Activated naive CD4-positive, alpha-beta T cell (primary cell): ENCODE measurements around the gene CHCHD4.
"Not testable (repeated sequence)": the region's sequence is repeated elsewhere in the genome, so short reads cannot be mapped to it uniquely, and the experiment has no call there.

Experiments
- DNase-seq, 4 experiments: peaks; one replicate each; lab custom pipeline; 2025; lab: John Stamatoyannopoulos, UW

CHCHD4 gene

GRCh38 chr3:14120111-14120920 lies 4.4 kb downstream of the CHCHD4 start:
- DNase-seq: no peak

- no peak for DNase-seq
Measured at GRCh38 chr3:14119651-14120050, 5.0 kb downstream of the CHCHD4 start.

GRCh38 chr3:14118400-14119381 lies 6.0 kb downstream of the CHCHD4 start:
- no peak for DNase-seq

- no peak for DNase-seq
Measured at GRCh38 chr3:14117468-14118399, 6.9 kb downstream of the CHCHD4 start.

GRCh38 chr3:14113965-14114635 lies 10.6 kb downstream of the CHCHD4 start:
- no peak for DNase-seq

- no peak for DNase-seq
Measured at GRCh38 chr3:14110699-14111098, 14.0 kb downstream of the CHCHD4 start.

GRCh38 chr3:14109821-14110220 lies 14.8 kb downstream of the CHCHD4 start:
- not testable (repeated sequence) for DNase-seq

GRCh38 chr3:14097616-14098391 lies 26.9 kb downstream of the CHCHD4 start:
- no peak for DNase-seq

- no peak for DNase-seq
Measured at GRCh38 chr3:14096742-14097141, 27.9 kb downstream of the CHCHD4 start.

- DNase-seq: no peak
Measured at GRCh38 chr3:14093831-14094230, 30.8 kb downstream of the CHCHD4 start.

- no peak for DNase-seq
Measured at GRCh38 chr3:14092464-14092863, 32.2 kb downstream of the CHCHD4 start.

GRCh38 chr3:14091959-14092358 lies 32.7 kb downstream of the CHCHD4 start:
- not testable (repeated sequence) for DNase-seq

GRCh38 chr3:14087461-14087860 lies 37.2 kb downstream of the CHCHD4 start:
- DNase-seq: not testable (repeated sequence)

- no peak for DNase-seq
Measured at GRCh38 chr3:14082108-14082657, 42.5 kb downstream of the CHCHD4 start.

- no peak for DNase-seq
Measured at GRCh38 chr3:14077310-14077709, 47.4 kb downstream of the CHCHD4 start.

GRCh38 chr3:14075233-14075632 lies 49.4 kb downstream of the CHCHD4 start:
- not testable (repeated sequence) for DNase-seq

- DNase-seq: no peak
Measured at GRCh38 chr3:14064910-14065309, 59.8 kb downstream of the CHCHD4 start.

- no peak for DNase-seq
Measured at GRCh38 chr3:14063152-14063551, 61.5 kb downstream of the CHCHD4 start.
